HG03442 (cell line): Measurements from ENCODE around the gene TNS1.

ENCODE experiments used
- ATAC-seq: cut with Tn5 transposase; IDR thresholded peaks from one replicate; pipeline ENCODE4 v1.9.1; 2021; ENCODE audit warnings: mild to moderate bottlenecking, moderate library complexity; ENCODE audit not compliant: unreplicated experiment

The TNS1 gene

DNA sequence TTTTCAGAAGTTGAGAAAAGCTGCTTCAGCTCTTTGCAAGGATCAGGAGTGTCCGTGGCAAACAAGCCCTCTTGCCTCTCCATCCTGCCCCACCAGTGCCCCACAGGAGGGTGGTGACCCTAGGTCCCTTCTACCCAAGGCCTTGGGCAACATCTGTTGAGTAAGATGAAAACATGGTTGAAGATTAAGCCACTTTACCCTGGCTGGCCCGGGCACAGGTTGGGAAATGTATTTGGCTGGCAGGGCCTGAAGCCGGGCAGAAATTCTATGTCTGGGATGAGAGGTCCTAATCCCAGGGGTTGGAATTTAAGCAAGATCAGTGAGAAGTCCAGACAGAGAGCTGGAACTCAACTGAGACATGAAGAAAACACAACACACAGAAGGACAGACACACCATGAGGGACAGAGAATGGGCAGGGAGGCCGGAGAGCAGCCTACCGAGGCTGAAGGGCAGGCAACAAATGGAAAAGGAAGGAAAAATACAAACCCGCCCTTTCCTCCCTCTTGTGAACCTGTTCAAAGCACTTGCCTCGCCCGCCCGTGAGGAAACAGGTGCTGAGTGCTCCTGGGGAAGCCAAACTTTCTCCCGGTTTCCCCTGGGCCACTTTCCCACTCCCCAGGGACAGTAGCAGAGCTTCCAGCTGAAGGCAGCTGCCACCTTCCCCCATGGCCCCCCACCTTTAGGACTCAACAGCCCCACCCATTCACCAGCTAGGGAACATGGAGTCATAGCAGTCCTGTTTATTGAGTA is 86.1 kb downstream of the TNS1 start:
- ATAC-seq, result no peak

DNA sequence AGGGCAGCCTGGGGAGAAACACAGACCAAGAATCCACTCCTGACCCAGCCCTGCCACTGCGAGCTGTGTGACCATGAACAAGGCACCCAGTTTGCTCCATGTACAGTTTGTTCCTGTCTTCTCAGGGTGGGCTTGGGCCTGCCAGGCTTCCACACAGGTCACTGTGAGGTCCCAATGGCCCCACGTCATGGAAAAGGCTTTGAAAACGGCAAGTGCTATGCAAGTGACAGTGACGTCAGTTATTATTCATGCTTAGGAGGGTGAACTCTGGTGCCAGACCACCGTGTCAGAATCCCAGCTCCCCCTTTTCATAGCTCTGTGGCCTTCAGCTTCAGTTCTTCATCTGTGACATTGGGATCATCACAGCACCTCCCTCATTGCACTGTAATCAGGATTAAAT is 87.1 kb downstream of the TNS1 start:
- no peak for ATAC-seq

DNA sequence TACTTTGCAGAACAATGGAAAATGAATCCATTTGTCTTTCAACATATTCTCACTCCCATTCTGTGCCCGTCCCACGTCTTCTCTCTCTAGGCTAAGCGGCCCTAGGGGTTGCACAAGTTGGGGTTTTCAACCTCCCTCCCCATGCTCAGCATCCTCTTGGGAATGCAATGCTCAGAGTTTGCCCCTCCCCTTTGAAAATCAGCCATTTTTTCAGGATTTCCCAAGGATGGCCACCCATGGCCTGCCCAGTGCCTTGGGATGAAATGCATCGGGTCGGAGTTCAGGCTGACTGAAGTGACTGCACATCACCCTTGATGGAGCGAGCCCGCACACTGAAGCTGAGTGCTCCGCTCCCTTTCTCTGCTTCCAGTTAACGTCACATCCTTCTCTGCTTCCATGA is 87.9 kb downstream of the TNS1 start:
- no peak for ATAC-seq

DNA sequence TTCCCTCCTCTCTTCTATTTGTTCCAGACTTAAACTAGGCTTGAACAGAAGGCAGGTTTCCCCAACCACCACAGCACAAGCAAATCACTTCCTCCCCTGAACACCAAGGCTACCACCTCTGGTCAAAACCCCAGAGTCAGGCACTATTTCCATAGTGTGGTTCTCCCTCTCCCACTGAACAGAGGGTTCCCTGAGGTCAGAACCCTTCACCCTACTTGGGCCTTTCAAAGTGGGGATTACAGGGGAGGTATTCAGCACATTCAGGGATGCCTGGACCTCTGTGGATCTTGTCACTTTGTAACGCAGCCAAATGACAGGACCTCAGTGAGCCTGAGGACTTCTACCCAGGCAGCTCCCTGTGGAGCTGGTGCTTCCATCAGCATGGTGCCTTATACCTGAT is 88.7 kb downstream of the TNS1 start:
- ATAC-seq, result no peak

DNA sequence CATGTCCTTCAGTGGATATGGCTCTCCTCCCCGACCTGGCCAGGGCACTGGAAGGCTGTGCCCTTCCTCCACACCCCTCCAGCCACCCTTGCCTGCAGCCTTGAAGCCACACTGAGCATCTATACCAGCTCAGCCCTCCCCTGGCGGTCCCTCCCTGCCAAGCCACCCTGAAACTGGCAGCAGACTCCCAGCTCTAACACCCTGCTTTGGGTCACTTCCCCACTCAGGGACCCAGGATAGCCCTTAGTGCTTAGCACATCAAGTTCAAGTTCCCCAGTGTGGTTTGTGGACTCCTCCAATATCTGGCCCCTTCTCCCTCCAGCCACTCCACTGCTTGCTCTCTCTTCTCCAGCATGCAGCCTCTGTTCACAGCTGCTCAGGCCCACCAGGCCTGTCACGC is 89.4 kb downstream of the TNS1 start:
- no peak for ATAC-seq

DNA sequence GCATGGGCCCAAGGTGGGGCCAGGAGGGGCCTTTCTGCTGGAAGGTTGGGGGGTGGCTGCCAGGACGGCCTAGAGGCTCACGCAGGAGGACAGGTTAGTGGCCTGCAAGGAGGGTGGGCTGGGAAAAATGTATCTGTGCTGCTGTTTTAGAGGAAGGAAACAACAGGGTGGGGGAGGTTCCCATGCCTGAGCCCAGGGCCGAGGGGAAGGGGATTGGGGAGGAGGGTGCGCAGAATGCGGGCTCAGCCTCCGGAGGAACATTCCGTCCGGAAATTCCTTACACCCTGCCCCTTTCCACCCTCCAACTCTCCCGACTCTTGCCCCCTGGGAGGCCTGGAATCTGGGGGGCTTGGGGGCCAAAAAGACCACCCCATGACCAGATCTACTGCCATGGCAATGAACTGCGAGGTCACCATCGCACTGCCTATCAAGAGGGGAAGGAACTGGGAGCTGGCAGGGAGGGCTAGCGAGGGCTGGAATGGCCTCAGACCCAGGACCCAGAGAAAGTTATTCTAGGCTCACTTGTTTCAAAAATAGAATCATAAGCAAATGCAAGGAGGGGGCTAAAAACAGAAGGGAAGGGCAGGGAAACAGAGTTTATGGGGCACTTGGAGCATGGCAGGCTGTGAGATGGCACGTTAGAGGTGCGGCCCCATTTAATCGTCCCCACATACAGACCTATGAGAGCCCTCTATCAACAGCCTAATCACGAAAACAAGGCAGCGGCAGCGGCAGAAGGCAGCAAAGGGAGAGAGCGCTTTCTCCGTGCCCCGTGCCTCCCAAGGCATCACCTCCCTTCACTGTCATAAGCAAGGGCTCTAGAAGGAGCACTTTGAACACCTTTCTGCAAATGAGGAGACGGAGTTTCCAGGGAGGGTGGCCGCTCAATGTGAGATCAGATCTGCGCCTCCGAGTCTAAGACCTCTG is 90.4 kb downstream of the TNS1 start:
- ATAC-seq, result no peak

DNA sequence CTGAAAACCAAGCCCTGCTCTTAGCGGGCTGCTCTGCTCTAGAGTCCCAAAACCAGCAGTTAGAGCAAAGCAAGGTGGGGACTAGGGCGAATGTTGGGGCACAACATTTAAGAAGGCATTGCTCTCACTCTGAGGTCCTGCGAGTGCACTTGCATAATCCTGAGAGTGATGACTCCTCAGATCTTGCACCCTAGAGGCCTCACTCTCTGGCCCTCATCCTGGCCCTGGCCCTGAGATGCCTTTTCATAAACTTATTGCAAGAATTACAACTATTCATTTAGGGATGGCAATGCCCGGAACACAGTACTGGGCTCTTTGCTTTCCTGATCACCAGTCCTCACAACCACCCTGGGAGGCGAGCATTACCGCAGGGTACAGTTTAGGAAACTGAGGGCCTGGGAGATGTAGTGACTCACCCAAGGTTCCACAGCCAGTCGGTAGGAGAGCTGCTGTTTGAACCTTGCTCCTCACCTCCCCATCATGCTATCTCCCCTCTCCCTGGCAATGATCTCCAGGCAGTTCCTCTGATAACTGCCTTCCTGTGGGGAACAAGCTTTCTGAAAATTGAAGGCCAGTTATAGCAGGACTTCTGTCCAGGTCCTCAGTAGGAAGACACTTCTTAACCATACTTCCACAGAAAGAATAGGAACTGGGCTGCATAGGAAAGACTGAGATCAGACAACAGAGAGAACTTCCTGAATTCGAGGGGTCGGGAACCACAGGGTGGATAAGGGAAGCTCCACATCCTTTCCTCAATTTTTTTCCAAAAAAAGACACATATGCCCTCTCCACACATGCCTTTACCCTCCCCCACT is 91.3 kb downstream of the TNS1 start:
- ATAC-seq, result no peak

DNA sequence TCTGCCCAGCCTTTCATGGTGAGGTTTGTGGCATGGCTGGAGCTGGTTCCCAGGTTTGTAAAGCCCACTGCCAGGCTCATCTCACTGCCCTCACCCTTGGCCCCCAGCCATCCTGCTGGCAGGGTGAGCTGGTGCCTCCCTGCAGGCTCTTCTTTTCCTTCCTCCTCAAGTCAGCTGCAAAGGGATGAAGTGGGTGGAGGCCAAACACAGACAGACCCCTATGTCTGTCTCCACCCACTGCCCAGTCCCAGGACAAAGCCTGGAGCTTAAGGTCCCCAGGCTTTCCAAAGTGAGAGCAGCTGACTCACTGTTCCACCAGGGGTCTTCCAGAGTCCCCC is 92.0 kb downstream of the TNS1 start:
- ATAC-seq, result no peak

DNA sequence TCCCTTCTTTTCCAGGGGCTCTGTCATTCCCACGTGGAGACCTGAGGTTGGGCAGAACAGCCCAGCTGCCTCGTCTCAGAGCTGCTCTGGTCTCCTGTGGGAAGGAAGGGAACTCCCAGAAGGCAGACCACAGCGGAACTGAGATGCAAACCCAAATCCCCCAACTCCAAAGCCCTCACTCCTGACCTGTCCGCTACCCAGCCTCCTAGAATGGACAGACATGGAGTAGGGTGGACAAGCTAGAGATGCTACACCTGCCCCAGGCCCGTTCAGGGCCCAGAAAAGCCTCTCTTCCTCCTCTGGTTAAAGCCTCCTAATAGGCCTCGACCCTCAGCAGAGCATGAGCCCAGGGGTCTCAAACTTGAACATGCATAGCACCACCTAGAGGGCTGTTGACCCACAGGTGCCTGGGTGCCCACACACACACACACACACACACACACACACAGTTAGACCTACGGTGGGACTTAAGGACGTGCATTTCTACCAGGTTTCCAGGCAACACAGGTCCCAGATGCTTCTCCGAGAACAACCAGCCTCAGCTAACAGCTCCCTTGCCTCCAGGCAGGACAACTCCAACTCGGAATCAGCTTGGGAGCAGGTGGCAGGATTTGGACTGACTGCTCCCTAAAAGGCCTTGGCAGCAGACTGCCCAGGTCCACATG is 93.5 kb downstream of the TNS1 start:
- ATAC-seq, result no peak

DNA sequence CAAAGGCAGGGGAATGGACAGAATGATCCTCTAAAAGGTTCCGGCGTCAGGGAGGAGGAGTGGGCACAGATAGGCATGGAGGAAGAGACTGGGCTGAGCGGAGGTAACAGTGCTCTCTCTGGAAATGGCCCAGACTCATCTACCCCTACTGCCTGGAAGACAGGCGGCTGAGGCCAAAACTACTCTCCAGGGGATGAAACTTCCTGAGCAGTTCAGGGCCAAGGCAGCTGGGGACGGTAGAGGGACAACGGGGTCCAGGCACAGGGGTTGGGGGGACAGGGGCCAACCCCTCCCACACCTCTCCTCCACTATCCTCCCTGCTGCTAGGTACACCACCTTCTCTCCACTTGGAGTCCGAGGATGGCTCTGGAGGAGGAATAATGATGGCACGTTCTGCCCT is 94.3 kb downstream of the TNS1 start:
- ATAC-seq, result no peak

DNA sequence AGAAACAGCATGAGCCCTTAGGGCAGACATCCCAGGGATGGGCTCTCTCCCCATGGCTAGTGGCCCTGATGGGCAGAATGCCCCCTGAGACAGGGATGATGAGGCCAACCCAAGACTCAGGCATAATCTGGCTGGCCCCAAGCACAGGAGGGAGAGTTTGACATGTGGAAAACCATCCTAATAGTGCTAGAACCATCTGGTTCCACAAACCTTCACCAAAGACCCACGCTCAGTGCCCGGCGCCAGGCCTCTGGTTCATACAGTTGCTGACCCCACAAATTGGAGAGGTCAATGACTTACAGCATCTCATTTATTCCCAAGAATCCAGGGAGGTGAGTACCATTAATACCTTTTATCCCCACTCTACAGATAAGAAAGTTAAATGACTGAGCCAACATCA is 95.5 kb downstream of the TNS1 start:
- no peak for ATAC-seq

DNA sequence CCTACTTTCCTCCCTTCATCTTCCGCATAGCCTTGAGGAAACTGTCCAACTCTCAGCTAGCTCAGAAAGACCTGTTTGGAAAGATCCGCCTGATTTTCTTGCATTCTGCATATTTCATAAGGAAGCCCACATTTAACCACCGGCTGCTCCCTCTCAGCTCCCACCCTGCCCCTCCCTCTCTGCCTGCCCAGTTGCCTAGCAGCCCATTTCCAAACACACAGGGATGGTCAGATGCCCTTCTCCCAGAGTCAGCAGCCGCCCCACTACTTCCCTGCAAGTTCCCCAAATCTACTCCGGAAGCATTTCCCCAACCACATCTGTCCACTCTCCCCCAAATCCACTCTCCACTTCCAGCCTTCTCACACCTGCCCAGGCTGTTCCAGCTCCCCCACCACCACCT is 96.0 kb downstream of the TNS1 start:
- no peak for ATAC-seq

DNA sequence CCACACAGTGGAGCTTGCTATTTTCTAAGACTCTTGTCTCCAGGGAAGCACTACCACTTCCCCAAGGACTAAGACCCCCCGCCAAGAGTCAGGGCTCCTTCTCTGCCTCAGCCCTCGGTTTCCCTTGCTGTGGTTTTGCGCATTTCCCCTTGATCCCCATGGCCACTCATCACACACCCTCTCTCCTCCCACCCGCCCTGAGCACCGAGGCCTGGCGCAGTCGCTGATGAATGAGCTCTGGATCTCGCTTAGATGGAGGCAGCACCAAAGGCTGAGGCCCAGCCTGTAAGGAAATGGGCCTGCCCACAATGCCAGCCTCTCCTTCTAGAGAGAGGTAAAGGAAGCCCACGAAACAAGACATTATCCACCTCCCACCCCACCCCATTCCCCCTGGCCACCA is 96.9 kb downstream of the TNS1 start:
- no peak for ATAC-seq

DNA sequence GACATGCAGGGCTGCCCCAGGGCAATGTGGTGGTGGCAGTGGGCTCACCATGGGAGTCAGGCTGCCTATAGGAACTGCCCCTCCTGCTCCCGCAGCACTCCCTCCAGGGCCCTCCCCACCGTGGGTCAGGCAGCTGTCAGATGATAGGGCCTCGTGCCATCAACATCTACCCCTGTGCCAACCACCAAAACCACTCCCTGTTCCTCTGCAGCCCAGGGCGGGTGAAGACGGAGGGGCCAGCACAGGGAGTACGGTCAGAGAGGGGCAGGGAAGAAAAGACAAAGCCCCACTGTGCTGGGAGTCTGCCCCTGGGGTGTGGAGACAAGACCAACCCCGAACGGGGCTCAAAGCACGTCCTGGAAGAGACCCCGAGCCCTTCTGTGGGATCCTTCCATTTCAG is 97.4 kb downstream of the TNS1 start:
- ATAC-seq, result no peak

DNA sequence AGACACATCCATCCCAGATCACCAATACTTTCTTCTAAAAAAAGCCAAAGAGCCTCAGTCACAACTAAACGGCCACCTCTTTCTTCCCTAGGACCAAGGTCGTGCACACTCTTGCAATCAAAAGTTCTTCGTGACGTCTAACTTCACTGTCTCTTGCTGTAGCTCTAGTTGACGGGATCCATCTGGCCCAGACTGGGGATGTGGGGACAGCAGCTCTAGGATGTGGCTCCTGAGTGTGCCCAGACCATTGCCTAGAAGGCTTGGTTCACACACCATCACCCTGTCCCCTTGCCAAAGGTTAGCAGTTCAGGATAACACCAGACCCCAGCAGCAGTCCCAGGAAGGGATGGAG is 98.2 kb downstream of the TNS1 start:
- ATAC-seq, result no peak

DNA sequence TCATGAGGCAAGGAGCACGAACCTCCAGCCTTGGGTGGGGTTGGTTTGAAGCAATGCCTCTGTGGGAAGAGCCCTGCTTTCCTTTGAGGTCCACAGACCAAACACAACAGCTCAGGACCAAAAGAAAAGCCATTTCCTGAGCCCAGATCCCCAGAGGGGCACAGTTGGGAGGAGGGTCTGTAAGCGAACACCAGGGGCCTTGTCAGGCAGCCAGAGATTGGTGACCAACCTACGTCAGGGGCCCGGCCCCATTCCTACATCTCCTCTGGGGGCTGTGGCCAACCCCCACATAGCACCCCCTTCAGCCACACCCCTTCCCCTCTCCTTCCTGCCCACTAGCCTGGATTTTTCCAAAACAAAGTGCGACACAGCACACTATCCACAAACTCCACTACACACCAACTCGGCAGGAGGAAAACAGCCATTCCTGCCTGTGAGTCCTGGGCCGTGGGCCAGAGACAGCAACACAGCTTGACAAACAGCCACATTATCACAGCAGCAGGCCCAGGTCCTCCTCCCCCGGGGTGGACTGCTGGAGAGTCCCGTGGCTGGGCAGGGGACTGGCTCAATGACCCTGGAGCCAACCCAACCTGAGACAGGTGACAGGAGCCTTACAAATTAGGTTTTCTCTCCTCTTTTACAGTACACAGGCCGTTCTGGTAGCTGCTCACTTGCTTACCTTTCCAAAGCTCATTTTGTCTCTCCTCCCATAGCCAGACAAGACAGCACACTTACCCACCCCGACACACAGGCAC is 98.8 kb downstream of the TNS1 start:
- ATAC-seq, result no peak

DNA sequence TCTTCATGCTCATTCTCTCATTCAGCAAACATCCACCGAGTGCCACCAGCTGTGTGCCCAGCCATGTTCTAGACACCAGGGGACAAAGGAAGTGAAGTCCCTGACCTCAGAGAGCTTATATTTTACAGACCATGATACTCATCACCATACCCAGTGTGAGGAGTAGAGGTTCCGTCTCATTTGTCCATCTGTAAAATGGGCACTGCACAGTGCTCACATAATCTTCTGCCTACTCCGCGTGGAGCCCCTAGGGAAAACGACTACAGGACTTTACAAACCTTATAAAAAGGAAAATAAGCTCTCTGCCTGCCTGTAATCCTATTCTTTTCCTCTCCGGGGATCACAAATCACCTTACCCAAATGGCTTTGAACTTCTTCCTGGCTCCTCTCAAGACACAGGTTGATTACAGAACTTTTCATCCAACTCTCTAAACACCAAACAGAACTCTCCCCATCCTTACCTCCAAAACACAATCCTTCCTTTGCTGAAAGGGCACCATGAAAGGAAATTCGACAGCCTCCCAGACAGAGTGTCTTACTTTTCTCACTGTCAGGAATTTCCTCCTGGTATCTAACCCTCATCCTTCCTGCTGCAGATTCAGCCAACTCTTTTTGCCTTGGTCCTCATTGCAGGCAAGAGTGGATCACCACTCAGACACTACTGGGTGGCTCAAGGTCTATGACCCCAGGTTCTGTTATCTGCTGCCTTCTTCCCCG is 99.5 kb downstream of the TNS1 start:
- no peak for ATAC-seq

DNA sequence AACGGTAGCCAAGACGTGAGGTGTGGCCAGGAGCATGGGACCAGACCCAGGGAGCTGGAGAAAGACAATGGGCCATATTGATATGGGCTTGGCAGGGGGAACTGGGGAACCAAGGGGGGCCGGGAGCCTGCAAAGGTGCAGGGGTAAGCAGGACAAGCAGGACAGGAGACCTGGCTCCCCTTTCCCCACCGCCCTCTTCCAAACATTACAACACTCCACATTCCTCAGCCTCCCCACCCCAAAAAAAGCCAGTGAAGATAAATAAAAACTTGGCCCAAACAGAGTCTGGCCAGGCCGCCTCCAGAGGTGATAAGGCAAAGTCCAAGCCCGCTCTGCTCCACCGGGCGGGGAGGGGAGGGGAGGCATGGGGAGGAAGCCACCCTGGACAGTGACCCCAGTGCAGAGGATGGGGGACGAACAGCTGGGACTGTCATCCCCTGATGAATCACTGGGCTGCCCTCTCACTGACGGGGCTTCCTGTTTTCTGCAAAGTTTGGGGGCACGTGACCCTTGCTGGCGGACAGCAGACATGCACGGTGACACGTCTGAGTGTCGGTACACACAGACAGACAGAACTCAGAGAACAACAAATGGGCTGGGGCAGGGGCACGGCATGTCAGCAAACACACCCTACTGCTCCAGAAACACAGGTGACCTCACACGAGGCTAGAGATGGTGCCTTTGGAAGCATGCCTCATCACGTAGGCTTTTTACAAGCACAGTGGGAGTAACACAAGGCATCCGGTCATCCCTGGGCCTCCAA is 100.2 kb downstream of the TNS1 start:
- ATAC-seq, result no peak

DNA sequence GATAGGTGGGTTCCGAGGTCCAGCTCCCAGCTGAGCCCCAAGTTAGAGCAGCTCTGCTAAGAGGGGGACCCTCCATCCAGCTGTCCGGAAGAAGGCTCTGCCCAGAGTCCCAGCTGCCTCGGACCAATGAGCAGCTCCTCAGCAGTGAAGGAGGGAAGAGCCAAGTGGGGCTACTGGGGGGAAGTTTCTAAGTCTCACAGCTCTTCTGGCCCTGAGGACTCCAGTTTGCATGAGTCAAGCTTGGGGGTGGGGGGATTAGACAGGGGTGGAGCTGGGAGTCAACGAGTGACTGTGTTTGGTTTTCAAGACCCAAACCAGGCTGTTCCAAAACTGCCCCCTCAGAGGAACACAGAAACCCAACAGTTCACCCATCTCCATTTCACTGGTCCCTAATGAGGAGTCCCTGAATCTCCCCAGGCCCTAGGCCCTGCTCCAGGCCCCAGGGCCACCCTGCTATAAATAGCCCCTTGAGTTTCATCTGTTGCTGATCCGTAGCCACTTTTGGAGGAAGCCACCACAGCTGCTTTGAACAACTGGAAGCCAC is 100.9 kb downstream of the TNS1 start:
- ATAC-seq, result no peak
